ENCODE data around the gene PHGDH.

The PHGDH gene

DNA sequence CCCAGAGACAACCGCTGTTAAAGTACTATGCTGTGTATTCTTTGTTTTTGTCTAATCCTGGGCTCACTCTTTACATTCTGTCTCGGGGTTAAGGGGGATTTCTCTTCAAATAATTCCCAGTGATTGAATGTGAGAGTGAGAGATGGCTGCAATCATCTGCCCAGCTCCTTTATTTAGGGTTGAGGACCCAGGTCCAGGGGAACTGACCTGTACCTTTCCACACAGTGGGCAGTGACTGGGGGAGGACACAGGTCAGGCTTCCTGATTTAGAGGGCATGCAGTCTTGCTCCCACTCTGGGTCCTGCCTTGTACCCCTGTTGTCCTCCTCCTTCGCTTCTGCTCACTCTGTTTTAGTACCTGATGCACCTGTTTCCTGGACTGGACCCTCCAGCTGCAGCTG lies 22.0 kb downstream of the PHGDH start:
- TF ChIP-seq GABPA (IDR thresholded peaks at IDR 0.05; ENCODE audit: low read depth), result no peak
- TF ChIP-seq, protein P1, sequence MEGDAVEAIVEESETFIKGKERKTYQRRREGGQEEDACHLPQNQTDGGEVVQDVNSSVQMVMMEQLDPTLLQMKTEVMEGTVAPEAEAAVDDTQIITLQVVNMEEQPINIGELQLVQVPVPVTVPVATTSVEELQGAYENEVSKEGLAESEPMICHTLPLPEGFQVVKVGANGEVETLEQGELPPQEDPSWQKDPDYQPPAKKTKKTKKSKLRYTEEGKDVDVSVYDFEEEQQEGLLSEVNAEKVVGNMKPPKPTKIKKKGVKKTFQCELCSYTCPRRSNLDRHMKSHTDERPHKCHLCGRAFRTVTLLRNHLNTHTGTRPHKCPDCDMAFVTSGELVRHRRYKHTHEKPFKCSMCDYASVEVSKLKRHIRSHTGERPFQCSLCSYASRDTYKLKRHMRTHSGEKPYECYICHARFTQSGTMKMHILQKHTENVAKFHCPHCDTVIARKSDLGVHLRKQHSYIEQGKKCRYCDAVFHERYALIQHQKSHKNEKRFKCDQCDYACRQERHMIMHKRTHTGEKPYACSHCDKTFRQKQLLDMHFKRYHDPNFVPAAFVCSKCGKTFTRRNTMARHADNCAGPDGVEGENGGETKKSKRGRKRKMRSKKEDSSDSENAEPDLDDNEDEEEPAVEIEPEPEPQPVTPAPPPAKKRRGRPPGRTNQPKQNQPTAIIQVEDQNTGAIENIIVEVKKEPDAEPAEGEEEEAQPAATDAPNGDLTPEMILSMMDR (IDR thresholded peaks at IDR 0.05; ENCODE audit: insufficient read depth, low read length), result no peak
- TF ChIP-seq SPI1 (IDR thresholded peaks at IDR 0.05; ENCODE audit: borderline replicate concordance, low read depth), result no peak
- no peak overlapping the region for H3K27ac ChIP-seq (replicated peaks)
- no peaks in the 10 kb centered on the region for H3K27me3 ChIP-seq (ENCODE audit: insufficient read depth, poor library complexity, severe bottlenecking)
- H3K4me3 ChIP-seq (replicated peaks; ENCODE audit: insufficient read depth, low read length), result no peak overlapping the region
- no peak for DNase-seq (ENCODE audit: low read depth in 1 of 2, low spot score in 1 of 2)

DNA sequence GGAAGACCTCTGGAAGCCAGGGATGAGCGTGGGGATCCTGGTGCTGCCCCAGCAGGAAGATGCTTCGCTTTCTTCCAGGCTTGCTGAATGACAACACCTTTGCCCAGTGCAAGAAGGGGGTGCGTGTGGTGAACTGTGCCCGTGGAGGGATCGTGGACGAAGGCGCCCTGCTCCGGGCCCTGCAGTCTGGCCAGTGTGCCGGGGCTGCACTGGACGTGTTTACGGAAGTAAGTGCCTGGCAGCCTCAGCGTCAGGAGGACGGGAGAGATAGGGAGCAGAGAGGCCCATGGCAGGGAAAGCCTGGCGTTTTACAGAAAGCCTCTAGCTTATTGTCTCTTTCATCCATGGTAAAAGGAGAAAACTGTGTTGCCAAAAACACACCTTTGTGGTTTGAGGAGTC lies 23.5 kb downstream of the PHGDH start:
- Histone ChIP-seq H3K27ac (replicated peaks) (no peak overlapping the region), H3K27me3 (ENCODE audit: insufficient read depth, poor library complexity, severe bottlenecking) (no peaks in the 10 kb centered on the region), H3K4me3 (replicated peaks; ENCODE audit: insufficient read depth, low read length) (no peak overlapping the region)
- DNase-seq (ENCODE audit: low read depth in 1 of 2, low spot score in 1 of 2), result no peak
- TF ChIP-seq SPI1 (IDR thresholded peaks at IDR 0.05; ENCODE audit: borderline replicate concordance, low read depth), result no peak
- TF ChIP-seq, protein P1 (IDR thresholded peaks at IDR 0.05; ENCODE audit: insufficient read depth, low read length), result no peak
- TF ChIP-seq, protein P2, sequence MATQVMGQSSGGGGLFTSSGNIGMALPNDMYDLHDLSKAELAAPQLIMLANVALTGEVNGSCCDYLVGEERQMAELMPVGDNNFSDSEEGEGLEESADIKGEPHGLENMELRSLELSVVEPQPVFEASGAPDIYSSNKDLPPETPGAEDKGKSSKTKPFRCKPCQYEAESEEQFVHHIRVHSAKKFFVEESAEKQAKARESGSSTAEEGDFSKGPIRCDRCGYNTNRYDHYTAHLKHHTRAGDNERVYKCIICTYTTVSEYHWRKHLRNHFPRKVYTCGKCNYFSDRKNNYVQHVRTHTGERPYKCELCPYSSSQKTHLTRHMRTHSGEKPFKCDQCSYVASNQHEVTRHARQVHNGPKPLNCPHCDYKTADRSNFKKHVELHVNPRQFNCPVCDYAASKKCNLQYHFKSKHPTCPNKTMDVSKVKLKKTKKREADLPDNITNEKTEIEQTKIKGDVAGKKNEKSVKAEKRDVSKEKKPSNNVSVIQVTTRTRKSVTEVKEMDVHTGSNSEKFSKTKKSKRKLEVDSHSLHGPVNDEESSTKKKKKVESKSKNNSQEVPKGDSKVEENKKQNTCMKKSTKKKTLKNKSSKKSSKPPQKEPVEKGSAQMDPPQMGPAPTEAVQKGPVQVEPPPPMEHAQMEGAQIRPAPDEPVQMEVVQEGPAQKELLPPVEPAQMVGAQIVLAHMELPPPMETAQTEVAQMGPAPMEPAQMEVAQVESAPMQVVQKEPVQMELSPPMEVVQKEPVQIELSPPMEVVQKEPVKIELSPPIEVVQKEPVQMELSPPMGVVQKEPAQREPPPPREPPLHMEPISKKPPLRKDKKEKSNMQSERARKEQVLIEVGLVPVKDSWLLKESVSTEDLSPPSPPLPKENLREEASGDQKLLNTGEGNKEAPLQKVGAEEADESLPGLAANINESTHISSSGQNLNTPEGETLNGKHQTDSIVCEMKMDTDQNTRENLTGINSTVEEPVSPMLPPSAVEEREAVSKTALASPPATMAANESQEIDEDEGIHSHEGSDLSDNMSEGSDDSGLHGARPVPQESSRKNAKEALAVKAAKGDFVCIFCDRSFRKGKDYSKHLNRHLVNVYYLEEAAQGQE (IDR thresholded peaks at IDR 0.05; ENCODE audit: insufficient replicate concordance, low read depth), result no peak
- TF ChIP-seq GABPA (IDR thresholded peaks at IDR 0.05; ENCODE audit: low read depth), result no peak
- no peak for TF ChIP-seq POLR2AphosphoS5 (IDR thresholded peaks at IDR 0.05; ENCODE audit: low read depth)

DNA sequence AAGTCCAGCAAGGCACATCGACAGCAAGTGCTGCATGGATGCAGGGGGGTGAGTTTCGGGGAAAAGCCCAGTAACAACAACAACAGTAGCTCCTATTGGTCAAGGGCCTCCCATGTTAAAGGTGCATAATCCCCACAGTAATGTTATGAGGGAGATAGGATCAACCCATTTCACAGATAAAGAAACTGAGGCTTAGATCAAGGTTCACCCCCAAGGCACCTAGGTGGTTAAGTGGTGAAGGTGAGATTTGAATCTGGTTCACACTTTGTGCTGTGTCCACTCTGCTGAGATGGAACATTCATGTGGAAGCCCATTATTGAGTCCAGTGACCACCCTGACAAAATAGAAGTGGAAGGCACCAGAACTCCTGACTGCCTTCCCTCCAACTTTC lies 24.9 kb downstream of the PHGDH start:
- no peak for DNase-seq (ENCODE audit: low read depth in 1 of 2, low spot score in 1 of 2)
- Histone ChIP-seq H3K27ac (replicated peaks) (no peak overlapping the region), H3K4me3 (replicated peaks; ENCODE audit: insufficient read depth, low read length) (no peak overlapping the region), H3K27me3 (ENCODE audit: insufficient read depth, poor library complexity, severe bottlenecking) (no peaks in the 10 kb centered on the region)
- TF ChIP-seq SPI1 (IDR thresholded peaks at IDR 0.05; ENCODE audit: borderline replicate concordance, low read depth), result no peak
- no peak for TF ChIP-seq GABPA (IDR thresholded peaks at IDR 0.05; ENCODE audit: low read depth)
- TF ChIP-seq POLR2AphosphoS5 (IDR thresholded peaks at IDR 0.05; ENCODE audit: low read depth), result no peak
- TF ChIP-seq, protein P1 (IDR thresholded peaks at IDR 0.05; ENCODE audit: insufficient read depth, low read length), result no peak
- TF ChIP-seq, protein P2 (IDR thresholded peaks at IDR 0.05; ENCODE audit: insufficient replicate concordance, low read depth), result no peak

DNA sequence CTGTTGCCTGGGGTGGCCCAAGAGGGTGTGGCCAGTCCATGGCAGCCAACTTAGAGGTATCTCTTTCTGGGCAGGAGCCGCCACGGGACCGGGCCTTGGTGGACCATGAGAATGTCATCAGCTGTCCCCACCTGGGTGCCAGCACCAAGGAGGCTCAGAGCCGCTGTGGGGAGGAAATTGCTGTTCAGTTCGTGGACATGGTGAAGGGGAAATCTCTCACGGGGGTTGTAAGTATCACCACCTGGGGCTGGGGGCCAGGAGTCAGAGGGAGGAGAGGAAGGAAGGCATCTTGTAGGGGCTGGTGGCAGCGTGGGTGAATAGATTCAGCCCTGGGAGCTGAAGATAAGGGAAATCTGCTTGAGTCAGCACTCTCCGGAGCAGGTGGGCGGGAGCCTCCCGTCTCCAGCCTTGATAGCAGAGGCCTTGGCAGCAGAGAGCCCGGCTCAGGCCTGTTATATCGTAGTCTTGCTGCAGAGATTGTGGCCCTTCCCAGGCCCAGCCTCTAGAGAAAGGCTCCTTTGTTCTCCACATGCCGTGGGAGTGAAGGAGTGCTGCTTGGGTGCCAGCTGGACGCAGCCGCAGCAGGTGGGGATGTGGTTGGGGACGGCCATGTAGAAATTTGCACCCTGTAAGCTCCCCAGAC lies 25.4 kb downstream of the PHGDH start:
- no peak for DNase-seq (ENCODE audit: low read depth in 1 of 2, low spot score in 1 of 2)
- Histone ChIP-seq H3K27me3 (ENCODE audit: insufficient read depth, poor library complexity, severe bottlenecking) (no peaks in the 10 kb centered on the region), H3K27ac (replicated peaks) (no peak overlapping the region), H3K4me3 (replicated peaks; ENCODE audit: insufficient read depth, low read length) (no peak overlapping the region)
- TF ChIP-seq POLR2AphosphoS5 (IDR thresholded peaks at IDR 0.05; ENCODE audit: low read depth), result no peak
- TF ChIP-seq, protein P2 (IDR thresholded peaks at IDR 0.05; ENCODE audit: insufficient replicate concordance, low read depth), result no peak
- TF ChIP-seq, protein P1 (IDR thresholded peaks at IDR 0.05; ENCODE audit: insufficient read depth, low read length), result no peak
- TF ChIP-seq GABPA (IDR thresholded peaks at IDR 0.05; ENCODE audit: low read depth), result no peak
- TF ChIP-seq SPI1 (IDR thresholded peaks at IDR 0.05; ENCODE audit: borderline replicate concordance, low read depth), result no peak

Measured in HL-60 (cell line).